Measurements from ENCODE around the gene WIZ. TPM values are rescaled to one million over a fixed set of nuclear protein-coding genes. Genes with fewer than 3 reads are reported as not detected.

The WIZ gene
- total and polyA plus RNA-seq, 9 of the 15 experiments (the other 6 are each of a cell fraction or from before 2014, with no cell fraction given), result 0.06 to 37.5 (median 4.8) TPM

GRCh38 chr19:15418579-15419412 is 31.0 kb downstream of the WIZ start, which contains the start of gene AKAP8L (continued):
- TF ChIP-seq, protein P1, sequence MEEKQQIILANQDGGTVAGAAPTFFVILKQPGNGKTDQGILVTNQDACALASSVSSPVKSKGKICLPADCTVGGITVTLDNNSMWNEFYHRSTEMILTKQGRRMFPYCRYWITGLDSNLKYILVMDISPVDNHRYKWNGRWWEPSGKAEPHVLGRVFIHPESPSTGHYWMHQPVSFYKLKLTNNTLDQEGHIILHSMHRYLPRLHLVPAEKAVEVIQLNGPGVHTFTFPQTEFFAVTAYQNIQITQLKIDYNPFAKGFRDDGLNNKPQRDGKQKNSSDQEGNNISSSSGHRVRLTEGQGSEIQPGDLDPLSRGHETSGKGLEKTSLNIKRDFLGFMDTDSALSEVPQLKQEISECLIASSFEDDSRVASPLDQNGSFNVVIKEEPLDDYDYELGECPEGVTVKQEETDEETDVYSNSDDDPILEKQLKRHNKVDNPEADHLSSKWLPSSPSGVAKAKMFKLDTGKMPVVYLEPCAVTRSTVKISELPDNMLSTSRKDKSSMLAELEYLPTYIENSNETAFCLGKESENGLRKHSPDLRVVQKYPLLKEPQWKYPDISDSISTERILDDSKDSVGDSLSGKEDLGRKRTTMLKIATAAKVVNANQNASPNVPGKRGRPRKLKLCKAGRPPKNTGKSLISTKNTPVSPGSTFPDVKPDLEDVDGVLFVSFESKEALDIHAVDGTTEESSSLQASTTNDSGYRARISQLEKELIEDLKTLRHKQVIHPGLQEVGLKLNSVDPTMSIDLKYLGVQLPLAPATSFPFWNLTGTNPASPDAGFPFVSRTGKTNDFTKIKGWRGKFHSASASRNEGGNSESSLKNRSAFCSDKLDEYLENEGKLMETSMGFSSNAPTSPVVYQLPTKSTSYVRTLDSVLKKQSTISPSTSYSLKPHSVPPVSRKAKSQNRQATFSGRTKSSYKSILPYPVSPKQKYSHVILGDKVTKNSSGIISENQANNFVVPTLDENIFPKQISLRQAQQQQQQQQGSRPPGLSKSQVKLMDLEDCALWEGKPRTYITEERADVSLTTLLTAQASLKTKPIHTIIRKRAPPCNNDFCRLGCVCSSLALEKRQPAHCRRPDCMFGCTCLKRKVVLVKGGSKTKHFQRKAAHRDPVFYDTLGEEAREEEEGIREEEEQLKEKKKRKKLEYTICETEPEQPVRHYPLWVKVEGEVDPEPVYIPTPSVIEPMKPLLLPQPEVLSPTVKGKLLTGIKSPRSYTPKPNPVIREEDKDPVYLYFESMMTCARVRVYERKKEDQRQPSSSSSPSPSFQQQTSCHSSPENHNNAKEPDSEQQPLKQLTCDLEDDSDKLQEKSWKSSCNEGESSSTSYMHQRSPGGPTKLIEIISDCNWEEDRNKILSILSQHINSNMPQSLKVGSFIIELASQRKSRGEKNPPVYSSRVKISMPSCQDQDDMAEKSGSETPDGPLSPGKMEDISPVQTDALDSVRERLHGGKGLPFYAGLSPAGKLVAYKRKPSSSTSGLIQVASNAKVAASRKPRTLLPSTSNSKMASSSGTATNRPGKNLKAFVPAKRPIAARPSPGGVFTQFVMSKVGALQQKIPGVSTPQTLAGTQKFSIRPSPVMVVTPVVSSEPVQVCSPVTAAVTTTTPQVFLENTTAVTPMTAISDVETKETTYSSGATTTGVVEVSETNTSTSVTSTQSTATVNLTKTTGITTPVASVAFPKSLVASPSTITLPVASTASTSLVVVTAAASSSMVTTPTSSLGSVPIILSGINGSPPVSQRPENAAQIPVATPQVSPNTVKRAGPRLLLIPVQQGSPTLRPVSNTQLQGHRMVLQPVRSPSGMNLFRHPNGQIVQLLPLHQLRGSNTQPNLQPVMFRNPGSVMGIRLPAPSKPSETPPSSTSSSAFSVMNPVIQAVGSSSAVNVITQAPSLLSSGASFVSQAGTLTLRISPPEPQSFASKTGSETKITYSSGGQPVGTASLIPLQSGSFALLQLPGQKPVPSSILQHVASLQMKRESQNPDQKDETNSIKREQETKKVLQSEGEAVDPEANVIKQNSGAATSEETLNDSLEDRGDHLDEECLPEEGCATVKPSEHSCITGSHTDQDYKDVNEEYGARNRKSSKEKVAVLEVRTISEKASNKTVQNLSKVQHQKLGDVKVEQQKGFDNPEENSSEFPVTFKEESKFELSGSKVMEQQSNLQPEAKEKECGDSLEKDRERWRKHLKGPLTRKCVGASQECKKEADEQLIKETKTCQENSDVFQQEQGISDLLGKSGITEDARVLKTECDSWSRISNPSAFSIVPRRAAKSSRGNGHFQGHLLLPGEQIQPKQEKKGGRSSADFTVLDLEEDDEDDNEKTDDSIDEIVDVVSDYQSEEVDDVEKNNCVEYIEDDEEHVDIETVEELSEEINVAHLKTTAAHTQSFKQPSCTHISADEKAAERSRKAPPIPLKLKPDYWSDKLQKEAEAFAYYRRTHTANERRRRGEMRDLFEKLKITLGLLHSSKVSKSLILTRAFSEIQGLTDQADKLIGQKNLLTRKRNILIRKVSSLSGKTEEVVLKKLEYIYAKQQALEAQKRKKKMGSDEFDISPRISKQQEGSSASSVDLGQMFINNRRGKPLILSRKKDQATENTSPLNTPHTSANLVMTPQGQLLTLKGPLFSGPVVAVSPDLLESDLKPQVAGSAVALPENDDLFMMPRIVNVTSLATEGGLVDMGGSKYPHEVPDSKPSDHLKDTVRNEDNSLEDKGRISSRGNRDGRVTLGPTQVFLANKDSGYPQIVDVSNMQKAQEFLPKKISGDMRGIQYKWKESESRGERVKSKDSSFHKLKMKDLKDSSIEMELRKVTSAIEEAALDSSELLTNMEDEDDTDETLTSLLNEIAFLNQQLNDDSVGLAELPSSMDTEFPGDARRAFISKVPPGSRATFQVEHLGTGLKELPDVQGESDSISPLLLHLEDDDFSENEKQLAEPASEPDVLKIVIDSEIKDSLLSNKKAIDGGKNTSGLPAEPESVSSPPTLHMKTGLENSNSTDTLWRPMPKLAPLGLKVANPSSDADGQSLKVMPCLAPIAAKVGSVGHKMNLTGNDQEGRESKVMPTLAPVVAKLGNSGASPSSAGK (IDR thresholded peaks at IDR 0.05), result peak; percentile 63
- TF ChIP-seq NFIX (CRISPR knock-in tag; IDR thresholded peaks at IDR 0.05; ENCODE audit: low read depth) (no peak), NCOA2 (IDR thresholded peaks at IDR 0.05; ENCODE audit: partially characterized antibody in 2 of 2) (no peak), ZNF445 (CRISPR knock-in tag; IDR thresholded peaks at IDR 0.05; ENCODE audit: low read depth) (no peak), ZNF232 (CRISPR knock-in tag; IDR thresholded peaks at IDR 0.05) (0 out of 2 replicates have a peak, but pooled peaks have one; percentile 81)
- TF ChIP-seq, protein P2, sequence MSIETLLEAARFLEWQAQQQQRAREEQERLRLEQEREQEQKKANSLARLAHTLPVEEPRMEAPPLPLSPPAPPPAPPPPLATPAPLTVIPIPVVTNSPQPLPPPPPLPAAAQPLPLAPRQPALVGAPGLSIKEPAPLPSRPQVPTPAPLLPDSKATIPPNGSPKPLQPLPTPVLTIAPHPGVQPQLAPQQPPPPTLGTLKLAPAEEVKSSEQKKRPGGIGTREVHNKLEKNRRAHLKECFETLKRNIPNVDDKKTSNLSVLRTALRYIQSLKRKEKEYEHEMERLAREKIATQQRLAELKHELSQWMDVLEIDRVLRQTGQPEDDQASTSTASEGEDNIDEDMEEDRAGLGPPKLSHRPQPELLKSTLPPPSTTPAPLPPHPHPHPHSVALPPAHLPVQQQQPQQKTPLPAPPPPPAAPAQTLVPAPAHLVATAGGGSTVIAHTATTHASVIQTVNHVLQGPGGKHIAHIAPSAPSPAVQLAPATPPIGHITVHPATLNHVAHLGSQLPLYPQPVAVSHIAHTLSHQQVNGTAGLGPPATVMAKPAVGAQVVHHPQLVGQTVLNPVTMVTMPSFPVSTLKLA (conservative IDR thresholded peaks at IDR 0.05), result peak; percentile 76 to 86

All from K562 (cell line).